Measurements from ENCODE around the gene SHANK2. TPM values are rescaled to one million over a fixed set of nuclear protein-coding genes. Genes with fewer than 3 reads are reported as not detected.

Gene SHANK2
- total and polyA plus RNA-seq, 5 donors, result 0.03 to 0.26 (median 0.17) TPM

GRCh38 chr11:71204294-71204693 lies 48.1 kb downstream of the SHANK2 start:
- Histone ChIP-seq H3K27me3 (ENCODE audit: control insufficient read depth, insufficient read depth) (no peaks in the 10 kb centered on the region), H3K4me1 (ENCODE audit: control insufficient read depth, insufficient read depth, low read length) (no peaks in the 10 kb centered on the region), H3K9me3 (ENCODE audit: control insufficient read depth, low read length) (no peaks in the 10 kb centered on the region), H3K27ac (ENCODE audit: low read length) (no peak overlapping the region), H3K4me3 (ENCODE audit: low read length) (no peak overlapping the region)
- DNase-seq (no peak), ATAC-seq (no peak)
- intact Hi-C loops (cut with DNase I), result no loop called here
- 80% methylated on average over 16 of the region's 16 CpGs for WGBS

DNA sequence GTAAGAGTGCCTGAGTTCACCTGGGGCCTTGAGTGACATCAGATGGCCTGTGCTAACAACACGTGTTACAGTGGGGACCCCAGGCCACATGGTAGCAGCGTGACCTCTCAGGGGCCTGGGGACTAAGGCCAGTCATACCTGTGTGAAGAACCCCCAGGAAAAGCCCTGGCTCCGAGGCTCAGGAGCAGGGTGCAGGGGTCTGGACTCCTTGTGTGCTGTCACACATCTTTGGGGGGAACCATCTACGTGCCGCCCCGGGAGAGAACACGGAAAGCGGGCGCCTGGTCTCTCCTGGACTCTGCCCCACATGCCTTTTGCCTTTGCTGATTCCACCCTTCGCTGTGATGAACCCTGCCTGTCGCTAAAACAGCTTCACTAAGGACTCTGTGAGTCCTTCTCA lies 48.7 kb downstream of the SHANK2 start:
- 88% methylated on average over 11 of the region's 11 CpGs for WGBS
- H3K27ac ChIP-seq (ENCODE audit: low read length), result no peak overlapping the region
- no peak overlapping the region for H3K4me3 ChIP-seq (ENCODE audit: low read length)
- ATAC-seq (no peak), DNase-seq (no peak)
- H3K27me3 ChIP-seq (ENCODE audit: control insufficient read depth, insufficient read depth), result no peaks in the 10 kb centered on the region
- intact Hi-C loops (cut with DNase I), result no loop called here
- H3K9me3 ChIP-seq (ENCODE audit: control insufficient read depth, low read length), result no peaks in the 10 kb centered on the region
- no peaks in the 10 kb centered on the region for H3K4me1 ChIP-seq (ENCODE audit: control insufficient read depth, insufficient read depth, low read length)

DNA sequence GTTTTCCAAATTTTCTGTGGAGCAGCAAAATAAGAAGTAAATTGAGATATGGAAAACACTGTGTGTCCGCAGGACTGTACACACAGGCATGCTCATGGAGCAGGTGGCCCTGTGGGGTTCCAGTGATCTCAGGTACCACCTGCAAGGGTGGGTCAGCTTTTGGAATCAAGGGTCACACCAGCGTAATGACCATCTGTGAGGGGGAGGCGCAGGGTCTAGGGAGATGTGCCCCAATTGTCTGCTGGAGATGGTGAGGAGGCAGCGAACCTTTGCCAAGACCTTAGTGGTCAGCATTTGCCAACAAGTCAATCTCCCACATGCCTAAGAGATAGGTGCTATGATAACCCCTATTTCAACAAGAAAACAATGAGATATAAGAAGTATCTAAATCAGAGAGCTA lies 49.4 kb downstream of the SHANK2 start:
- Histone ChIP-seq H3K27me3 (ENCODE audit: control insufficient read depth, insufficient read depth) (no peaks in the 10 kb centered on the region), H3K27ac (ENCODE audit: low read length) (no peak overlapping the region), H3K4me3 (ENCODE audit: low read length) (no peak overlapping the region), H3K4me1 (ENCODE audit: control insufficient read depth, insufficient read depth, low read length) (no peaks in the 10 kb centered on the region), H3K9me3 (ENCODE audit: control insufficient read depth, low read length) (no peaks in the 10 kb centered on the region)
- no peak for DNase-seq
- intact Hi-C loops (cut with DNase I), result no loop called here
- no peak for ATAC-seq
- WGBS, result 89% methylated on average over 4 of the region's 4 CpGs

- ATAC-seq (no peak), DNase-seq (no peak)
- H3K4me1 ChIP-seq (ENCODE audit: control insufficient read depth, insufficient read depth, low read length), result no peaks in the 10 kb centered on the region
- 89% methylated on average over 5 of the region's 5 CpGs for WGBS
- H3K27ac ChIP-seq (ENCODE audit: low read length), result no peak overlapping the region
- intact Hi-C loops (cut with DNase I), result no loop called here
- H3K27me3 ChIP-seq (ENCODE audit: control insufficient read depth, insufficient read depth), result no peaks in the 10 kb centered on the region
- no peaks in the 10 kb centered on the region for H3K9me3 ChIP-seq (ENCODE audit: control insufficient read depth, low read length)
- no peak overlapping the region for H3K4me3 ChIP-seq (ENCODE audit: low read length)
These were observed 49.8 kb downstream of the SHANK2 start for GRCh38 chr11:71202598-71202944.

Other genes with a start within 250 kb of the SHANK2 start
- gene DHCR7, start 195.8 kb upstream of the SHANK2 start, total RNA-seq, result 10 to 100 TPM; 52.7 to 73.5 (median 60.9) TPM
- 28.7 TPM for gene DHCR7, start 195.8 kb upstream of the SHANK2 start, polyA plus RNA-seq
- gene NADSYN1, start 200.6 kb upstream of the SHANK2 start, total RNA-seq, result 10 to 100 TPM; 23.0 to 28.2 (median 26.4) TPM
- gene NADSYN1, start 200.6 kb upstream of the SHANK2 start, polyA plus RNA-seq, result 21.5 TPM